SU-DHL-6 (cell line): Measurements from ENCODE around the gene TMEM240.

Experiments used
- H2AFZ ChIP-seq: fragments of 200-600 bp; sonication (generic); 2 replicates; pipeline ENCODE4 v1.6.1; 2014; ENCODE audit warnings: low read depth, mild to moderate bottlenecking, moderate library complexity, mixed read lengths, antibody characterized with exemption, low read length; ENCODE audit not compliant: severe bottlenecking
- H3F3A ChIP-seq: fragments of 200-600 bp; shearing (Covaris generic); 2 replicates; pipeline ENCODE4 v1.6.0; 2016; ENCODE audit warnings: antibody characterized with exemption, mild to moderate bottlenecking; ENCODE audit not compliant: insufficient read depth
- H3K27ac ChIP-seq: fragments of 200-600 bp; sonication (generic); 2 replicates; pipeline ENCODE4 v1.5.1; 2016; ENCODE audit warnings: low read depth, mild to moderate bottlenecking, low read length, moderate library complexity, mixed read lengths
- H3K27me3 ChIP-seq: fragments of 200-600 bp; sonication (generic), shearing (Covaris generic); 2 replicates; pipeline ENCODE4 v1.6.0; 2014; ENCODE audit warnings: mild to moderate bottlenecking, low read length
- H3K36me3 ChIP-seq: fragments of 200-600 bp; sonication (generic); 2 replicates; pipeline ENCODE4 v1.6.1; 2014; ENCODE audit warnings: mild to moderate bottlenecking, low read length, mixed read lengths
- H3K4me2 ChIP-seq: fragments of 300-600, 200-600 bp; shearing (Covaris generic), sonication (generic); 2 replicates; pipeline ENCODE4 v1.6.0; 2014; ENCODE audit warnings: low read length, low read depth, mild to moderate bottlenecking; ENCODE audit not compliant: poor library complexity, severe bottlenecking
- H3K4me3 ChIP-seq: fragments of 200-600 bp; sonication (generic); 2 replicates; pipeline ENCODE4 v1.5.1; 2014; ENCODE audit warnings: antibody characterized with exemption, low read length, mild to moderate bottlenecking, mixed read lengths; ENCODE audit not compliant: insufficient read depth, poor library complexity, severe bottlenecking
- H3K79me2 ChIP-seq: fragments of 200-600 bp; sonication (generic); 2 replicates; pipeline ENCODE4 v1.6.1; 2014; ENCODE audit warnings: mild to moderate bottlenecking, low read length, moderate library complexity; ENCODE audit not compliant: insufficient read depth
- H3K9ac ChIP-seq: fragments of 200-600 bp; sonication (generic); 2 replicates; pipeline ENCODE4 v1.7.0; 2014; ENCODE audit warnings: mild to moderate bottlenecking, low read length
- H3K9me2 ChIP-seq: fragments of 200-600 bp; sonication (generic); replicated peaks from 2 replicates; pipeline ENCODE4 v1.6.1; 2014; ENCODE audit warnings: low read length; ENCODE audit not compliant: insufficient read depth
- H3K9me3 ChIP-seq: fragments of 200-600 bp; sonication (generic); 2 replicates; pipeline ENCODE4 v1.6.1; 2014; ENCODE audit warnings: low read length, mixed read lengths; ENCODE audit not compliant: insufficient read depth
- H4K20me1 ChIP-seq: fragments of 200-600 bp; sonication (generic); 2 replicates; pipeline ENCODE4 v1.6.1; 2014; ENCODE audit warnings: low read depth, mild to moderate bottlenecking, antibody characterized with exemption, low read length, moderate library complexity, mixed read lengths
- EZH2phosphoT487 ChIP-seq: fragments of 200-600 bp; sonication (generic), shearing (Covaris generic); conservative IDR thresholded peaks from 2 replicates; pipeline ENCODE4 v1.6.1; 2018; ENCODE audit warnings: mild to moderate bottlenecking, antibody characterized with exemption, low read length, moderate library complexity, mixed read lengths
- TF ChIP-seq, protein P1 (sequence below): fragments of 200-600 bp; sonication (generic); IDR thresholded peaks from one replicate; pipeline ENCODE4 v1.5.1; 2017; ENCODE audit warnings: antibody characterized with exemption, mild to moderate bottlenecking, low read length, moderate library complexity; ENCODE audit not compliant: insufficient read depth, poor library complexity, severe bottlenecking

Gene TMEM240

DNA sequence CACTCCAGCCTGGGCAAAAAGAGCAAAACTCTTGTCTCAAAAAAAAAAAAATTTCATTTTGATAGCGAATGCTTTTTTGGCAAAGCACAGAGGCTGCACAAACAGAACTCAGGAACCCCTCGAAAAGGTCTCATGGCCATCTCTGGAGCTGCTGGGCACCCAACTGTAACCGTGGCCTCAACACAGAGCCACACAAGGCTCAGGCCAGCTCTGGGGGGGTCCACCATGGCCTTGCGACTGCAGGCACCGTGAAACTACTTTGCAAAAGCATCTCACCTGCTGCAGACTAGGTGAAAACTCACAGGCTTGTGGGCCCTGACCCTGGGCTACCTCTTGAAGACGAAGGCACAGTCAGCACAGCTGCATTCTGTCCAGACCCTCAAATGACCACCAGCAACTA is 16.1 kb upstream of the TMEM240 start:
- TF ChIP-seq, protein P1, sequence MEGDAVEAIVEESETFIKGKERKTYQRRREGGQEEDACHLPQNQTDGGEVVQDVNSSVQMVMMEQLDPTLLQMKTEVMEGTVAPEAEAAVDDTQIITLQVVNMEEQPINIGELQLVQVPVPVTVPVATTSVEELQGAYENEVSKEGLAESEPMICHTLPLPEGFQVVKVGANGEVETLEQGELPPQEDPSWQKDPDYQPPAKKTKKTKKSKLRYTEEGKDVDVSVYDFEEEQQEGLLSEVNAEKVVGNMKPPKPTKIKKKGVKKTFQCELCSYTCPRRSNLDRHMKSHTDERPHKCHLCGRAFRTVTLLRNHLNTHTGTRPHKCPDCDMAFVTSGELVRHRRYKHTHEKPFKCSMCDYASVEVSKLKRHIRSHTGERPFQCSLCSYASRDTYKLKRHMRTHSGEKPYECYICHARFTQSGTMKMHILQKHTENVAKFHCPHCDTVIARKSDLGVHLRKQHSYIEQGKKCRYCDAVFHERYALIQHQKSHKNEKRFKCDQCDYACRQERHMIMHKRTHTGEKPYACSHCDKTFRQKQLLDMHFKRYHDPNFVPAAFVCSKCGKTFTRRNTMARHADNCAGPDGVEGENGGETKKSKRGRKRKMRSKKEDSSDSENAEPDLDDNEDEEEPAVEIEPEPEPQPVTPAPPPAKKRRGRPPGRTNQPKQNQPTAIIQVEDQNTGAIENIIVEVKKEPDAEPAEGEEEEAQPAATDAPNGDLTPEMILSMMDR: no peak
- no peak for TF ChIP-seq EZH2phosphoT487
- Histone ChIP-seq H4K20me1 (no peaks in the 10 kb centered on the region), H3F3A (peaks cover 4% of the 10 kb centered on the region; the same call in 1 of the 2 replicates), H3K36me3 (no peaks in the 10 kb centered on the region), H3K9me3 (no peaks in the 10 kb centered on the region), H2AFZ (no peak overlapping the region), H3K4me3 (no peak overlapping the region), H3K4me2 (no peak overlapping the region), H3K9ac (no peak overlapping the region), H3K79me2 (no peaks in the 10 kb centered on the region), H3K27ac (no peak overlapping the region), H3K27me3 (no peaks in the 10 kb centered on the region), H3K9me2 (no peaks in the 10 kb centered on the region)

- Histone ChIP-seq H3K27ac (no peak overlapping the region), H3K9me2 (no peaks in the 10 kb centered on the region), H3K27me3 (no peaks in the 10 kb centered on the region), H3K4me3 (no peak overlapping the region), H3K9me3 (no peaks in the 10 kb centered on the region), H2AFZ (no peak overlapping the region), H3K36me3 (no peaks in the 10 kb centered on the region), H3K79me2 (no peaks in the 10 kb centered on the region; the same call in 1 of the 2 replicates), H4K20me1 (no peaks in the 10 kb centered on the region), H3K4me2 (no peak overlapping the region), H3K9ac (no peak overlapping the region), H3F3A (peaks cover 4% of the 10 kb centered on the region; the same call in 1 of the 2 replicates)
- TF ChIP-seq, protein P1: no peak
Measured at GRCh38 chr1:1554926-1555915, 14.8 kb upstream of the TMEM240 start.

DNA sequence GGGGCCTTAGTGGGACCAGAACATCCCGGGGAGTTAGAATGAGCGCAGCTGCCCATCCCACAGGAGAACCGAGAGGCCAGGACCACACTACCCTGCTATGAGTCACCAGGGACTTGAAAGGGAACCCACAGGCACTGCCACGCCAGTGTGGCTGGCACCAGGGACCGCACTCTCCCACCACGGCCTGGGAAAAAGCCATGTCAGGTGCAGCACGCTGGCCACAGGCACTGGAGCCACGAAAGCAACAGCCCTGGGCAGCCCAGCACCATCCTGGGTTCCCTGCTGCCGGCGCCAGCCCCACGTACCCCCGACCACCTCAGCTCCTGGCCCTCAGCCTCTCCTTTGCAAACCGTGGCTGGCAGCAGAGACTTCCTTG is 14.1 kb upstream of the TMEM240 start:
- Histone ChIP-seq H2AFZ (no peak overlapping the region), H3K79me2 (no peaks in the 10 kb centered on the region; the same call in 1 of the 2 replicates), H4K20me1 (no peaks in the 10 kb centered on the region), H3F3A (peaks cover 4% of the 10 kb centered on the region; the same call in 1 of the 2 replicates), H3K27me3 (no peaks in the 10 kb centered on the region), H3K36me3 (no peaks in the 10 kb centered on the region), H3K9ac (no peak overlapping the region), H3K27ac (no peak overlapping the region), H3K9me2 (no peaks in the 10 kb centered on the region), H3K9me3 (no peaks in the 10 kb centered on the region), H3K4me3 (no peak overlapping the region), H3K4me2 (no peak overlapping the region)
- TF ChIP-seq, protein P1: no peak
- no peak for TF ChIP-seq EZH2phosphoT487
